ENCODE measurements around the gene EIF5A.

EIF5A gene

GRCh38 chr17:7293816-7294613 is 13.4 kb upstream of the EIF5A start:
- Mint-ChIP-seq H3K27me3 (ENCODE audit: low read depth) (peaks cover 34% of the 10 kb centered on the region), H3K36me3 (ENCODE audit: low read depth) (no peaks in the 10 kb centered on the region), H3K27ac (no peak overlapping the region), H3K9me3 (no peaks in the 10 kb centered on the region), H3K4me3 (peak overlapping the region; percentile 49), H3K4me1 (ENCODE audit: low read depth) (peaks cover 20% of the 10 kb centered on the region)
- DNase-seq (ENCODE audit: low spot score) = no peak

GRCh38 chr17:7294614-7295153 is 12.7 kb upstream of the EIF5A start, which contains the start of gene YBX2:
Gene YBX2, minus strand, starts transcription at chr17:7294639. Its CDS starts 139 bp downstream, at chr17:7294500.
- H3K4me3 Mint-ChIP-seq = peak within 1 kb of the TSS; percentile 82
- H3K4me1 Mint-ChIP-seq (ENCODE audit: low read depth) = peaks cover 20% of the 10 kb centered on the region
- no peaks in the 10 kb centered on the region for H3K36me3 Mint-ChIP-seq (ENCODE audit: low read depth)
- peak within 1 kb of the TSS; percentile 60 for H3K27ac Mint-ChIP-seq
- peak; percentile 86 for DNase-seq (ENCODE audit: low spot score)
- peaks cover 34% of the 10 kb centered on the region for H3K27me3 Mint-ChIP-seq (ENCODE audit: low read depth)
- H3K9me3 Mint-ChIP-seq = no peaks in the 10 kb centered on the region

GRCh38 chr17:7295230-7296180 is 11.9 kb upstream of the EIF5A start:
- Mint-ChIP-seq H3K27ac (peak overlapping the region; percentile 60), H3K36me3 (ENCODE audit: low read depth) (no peaks in the 10 kb centered on the region), H3K4me3 (peak overlapping the region; percentile 82), H3K9me3 (no peaks in the 10 kb centered on the region), H3K4me1 (ENCODE audit: low read depth) (peaks cover 20% of the 10 kb centered on the region), H3K27me3 (ENCODE audit: low read depth) (peaks cover 34% of the 10 kb centered on the region)
- no peak for DNase-seq (ENCODE audit: low spot score)

- Mint-ChIP-seq H3K27me3 (ENCODE audit: low read depth) (peaks cover 29% of the 10 kb centered on the region), H3K4me1 (ENCODE audit: low read depth) (peaks cover 20% of the 10 kb centered on the region), H3K9me3 (no peaks in the 10 kb centered on the region), H3K36me3 (ENCODE audit: low read depth) (no peaks in the 10 kb centered on the region), H3K27ac (peak overlapping the region; percentile 45), H3K4me3 (peak overlapping the region; percentile 63)
- DNase-seq (ENCODE audit: low spot score) = peak; percentile 75
Measured at GRCh38 chr17:7296189-7296861, 11.1 kb upstream of the EIF5A start.

GRCh38 chr17:7304179-7304578 is 3.2 kb upstream of the EIF5A start:
- Mint-ChIP-seq H3K36me3 (ENCODE audit: low read depth) (peaks cover 8% of the 10 kb centered on the region), H3K9me3 (no peaks in the 10 kb centered on the region), H3K27me3 (ENCODE audit: low read depth) (peaks cover 5% of the 10 kb centered on the region), H3K27ac (peak overlapping the region; percentile 1), H3K4me1 (ENCODE audit: low read depth) (peaks cover 9% of the 10 kb centered on the region), H3K4me3 (no peak overlapping the region)
- no peak for DNase-seq (ENCODE audit: low spot score)

- Mint-ChIP-seq H3K4me1 (ENCODE audit: low read depth) (peaks cover 34% of the 10 kb centered on the region), H3K9me3 (no peaks in the 10 kb centered on the region), H3K36me3 (ENCODE audit: low read depth) (peaks cover 45% of the 10 kb centered on the region)
Measured at GRCh38 chr17:7307686-7308624, 527 bp downstream of the EIF5A start.

GRCh38 chr17:7308625-7309433 is 1.4 kb downstream of the EIF5A start:
- H3K36me3 Mint-ChIP-seq (ENCODE audit: low read depth) = peaks cover 53% of the 10 kb centered on the region
- DNase-seq (ENCODE audit: low spot score) = peak; percentile 82
- peaks cover 42% of the 10 kb centered on the region for H3K4me1 Mint-ChIP-seq (ENCODE audit: low read depth)
- H3K27ac Mint-ChIP-seq = peak overlapping the region; percentile 95
- H3K4me3 Mint-ChIP-seq = peak overlapping the region; percentile 88
- H3K27me3 Mint-ChIP-seq (ENCODE audit: low read depth) = peaks cover 3% of the 10 kb centered on the region
- no peaks in the 10 kb centered on the region for H3K9me3 Mint-ChIP-seq

More at GRCh38 chr17:7307686-7308624, 527 bp downstream of the EIF5A start:
- peak overlapping the region; percentile 97 for H3K27ac Mint-ChIP-seq
- peak overlapping the region; percentile 88 for H3K4me3 Mint-ChIP-seq
- DNase-seq (ENCODE audit: low spot score) = no peak
- H3K27me3 Mint-ChIP-seq (ENCODE audit: low read depth) = peaks cover 3% of the 10 kb centered on the region

- H3K36me3 Mint-ChIP-seq (ENCODE audit: low read depth) = peaks cover 61% of the 10 kb centered on the region
- H3K27ac Mint-ChIP-seq = peak overlapping the region; percentile 95
- H3K27me3 Mint-ChIP-seq (ENCODE audit: low read depth) = peaks cover 3% of the 10 kb centered on the region
- peaks cover 49% of the 10 kb centered on the region for H3K4me1 Mint-ChIP-seq (ENCODE audit: low read depth)
- H3K9me3 Mint-ChIP-seq = no peaks in the 10 kb centered on the region
- peak overlapping the region; percentile 88 for H3K4me3 Mint-ChIP-seq
- no peak for DNase-seq (ENCODE audit: low spot score)
Measured at GRCh38 chr17:7309628-7310027, 2.2 kb downstream of the EIF5A start.

- H3K27ac Mint-ChIP-seq = peak overlapping the region; percentile 95
- DNase-seq (ENCODE audit: low spot score) = no peak
- peaks cover 3% of the 10 kb centered on the region for H3K27me3 Mint-ChIP-seq (ENCODE audit: low read depth)
- H3K4me1 Mint-ChIP-seq (ENCODE audit: low read depth) = peaks cover 49% of the 10 kb centered on the region
- no peaks in the 10 kb centered on the region for H3K9me3 Mint-ChIP-seq
- H3K4me3 Mint-ChIP-seq = peak overlapping the region; percentile 88
- peaks cover 62% of the 10 kb centered on the region for H3K36me3 Mint-ChIP-seq (ENCODE audit: low read depth)
Measured at GRCh38 chr17:7311110-7311705, 3.8 kb downstream of the EIF5A start.

- H3K36me3 Mint-ChIP-seq (ENCODE audit: low read depth) = peaks cover 66% of the 10 kb centered on the region
- H3K4me1 Mint-ChIP-seq (ENCODE audit: low read depth) = peaks cover 40% of the 10 kb centered on the region
Measured at GRCh38 chr17:7312432-7313087, 5.1 kb downstream of the EIF5A start.

GRCh38 chr17:7313088-7313889 is 5.9 kb downstream of the EIF5A start:
- H3K27ac Mint-ChIP-seq = peak overlapping the region; percentile 82
- DNase-seq (ENCODE audit: low spot score) = no peak
- H3K36me3 Mint-ChIP-seq (ENCODE audit: low read depth) = peaks cover 69% of the 10 kb centered on the region
- H3K9me3 Mint-ChIP-seq = no peaks in the 10 kb centered on the region
- H3K4me3 Mint-ChIP-seq = peak overlapping the region; percentile 14
- no peaks in the 10 kb centered on the region for H3K27me3 Mint-ChIP-seq (ENCODE audit: low read depth)
- peaks cover 40% of the 10 kb centered on the region for H3K4me1 Mint-ChIP-seq (ENCODE audit: low read depth)

More at GRCh38 chr17:7312432-7313087, 5.1 kb downstream of the EIF5A start:
- no peak overlapping the region for H3K4me3 Mint-ChIP-seq
- H3K9me3 Mint-ChIP-seq = no peaks in the 10 kb centered on the region
- H3K27me3 Mint-ChIP-seq (ENCODE audit: low read depth) = no peaks in the 10 kb centered on the region
- H3K27ac Mint-ChIP-seq = peak overlapping the region; percentile 72
- no peak for DNase-seq (ENCODE audit: low spot score)
